Gastroesophageal sphincter (tissue), 4 donors: Measurements from ENCODE around the gene CREBZF. TPM values are rescaled to one million over a fixed set of nuclear protein-coding genes. Genes with fewer than 3 reads are reported as not detected.
"Not testable (repeated sequence)": the region's sequence is repeated elsewhere in the genome, so short reads cannot be mapped to it uniquely, and the experiment has no call there.

Source experiments
- ATAC-seq: fragments of 150-250 bp; one replicate; pipeline ENCODE4 v1.9.1; 2016; ENCODE audit warnings: mild to moderate bottlenecking, moderate library complexity
- H3K27ac ChIP-seq, 4 donors: fragments of 200-600 bp; sonication (generic) in 3 of 4; 1 replicate in 3 of 4; 2 replicates in 1 of 4; pipeline ENCODE4 v1.5.1; 2016 to 2019
- H3K27me3 ChIP-seq: fragments of 200-600 bp; sonication (generic); one replicate; pipeline ENCODE4 v1.5.1; 2019
- H3K36me3 ChIP-seq, 2 donors: fragments of 200-600 bp; sonication (generic); one replicate each; pipeline ENCODE4 v1.5.1; 2019; ENCODE audit warnings: control low read depth in 1 of 2
- H3K4me1 ChIP-seq, 3 donors: fragments of 200-600 bp; sonication (generic); 1 replicate in 2 of 3; 2 replicates in 1 of 3; pipeline ENCODE4 v1.5.1; 2016 to 2019; ENCODE audit warnings: control low read depth in 2 of 3
- H3K4me3 ChIP-seq, 2 donors: fragments of 200-600 bp; sonication (generic); one replicate each; pipeline ENCODE4 v1.5.1; 2019; ENCODE audit warnings: mild to moderate bottlenecking in 1 of 2, moderate library complexity in 1 of 2
- H3K9me3 ChIP-seq, 3 donors: fragments of 200-600 bp; sonication (generic); one replicate each; pipeline ENCODE4 v1.5.1; 2017 to 2019; ENCODE audit warnings: control low read depth in 2 of 3
- CTCF ChIP-seq, 4 experiments: fragments of 200-600 bp in 2 of 4; fragments of 450-650 bp in 2 of 4; sonication (generic) in 1 of 4; IDR thresholded peaks; one replicate each; pipeline ENCODE4 v1.5.1; 2017 to 2019; ENCODE audit warnings: antibody characterized with exemption in 4 of 4, mild to moderate bottlenecking in 2 of 4, moderate library complexity in 2 of 4
- EP300 ChIP-seq: sonication (generic); formaldehyde crosslinking; IDR thresholded peaks from one replicate; pipeline ENCODE4 v1.6.1; 2017; ENCODE audit warnings: antibody characterized with exemption, mild to moderate bottlenecking
- POLR2A ChIP-seq, 2 donors: fragments of 450-650 bp; IDR thresholded peaks; one replicate each; pipeline ENCODE4 v1.6.1; 2017; ENCODE audit warnings: antibody characterized with exemption in 2 of 2, mild to moderate bottlenecking in 2 of 2, moderate library complexity in 1 of 2
- POLR2AphosphoS5 ChIP-seq: sonication (generic); formaldehyde crosslinking; IDR thresholded peaks from one replicate; pipeline ENCODE4 v1.6.1; 2017; ENCODE audit warnings: antibody characterized with exemption
- WGBS, 2 donors: methylation state at CpG; one replicate each; pipeline ENCODE4 v1.1.5; 2018; ENCODE audit warnings: low coverage in 1 of 2; 5-methylcytosine and 5-hydroxymethylcytosine counted together
- total RNA-seq, 4 donors: library from RNA; depleted of rRNA; stranded (reverse); fragments of >200 nt; gene quantifications; one replicate each; pipeline ENCODE4 v1.1.0, GENCODE V29; 2016

Gene CREBZF
- total RNA-seq, 4 donors from 2014 or later = 27.4 to 96.0 (median 46.0) TPM

- no peak for ATAC-seq
- 11 to 33% methylated on average over 1 of the region's 1 CpG for WGBS, 2 donors
- H3K27ac ChIP-seq = no peak overlapping the region
- no peaks in the 10 kb centered on the region for H3K9me3 ChIP-seq
- H3K27me3 ChIP-seq = no peaks in the 10 kb centered on the region
- peaks cover 0 to 70% of the 10 kb centered on the region in 2 donors for H3K36me3 ChIP-seq
- peaks cover 2 to 69% (median 24%) of the 10 kb centered on the region in 3 donors for H3K4me1 ChIP-seq
- TF ChIP-seq POLR2AphosphoS5 = no peak
- H3K4me3 ChIP-seq = no peak overlapping the region
Observed at GRCh38 chr11:85658180-85658579, 6.7 kb downstream of the CREBZF start.

DNA sequence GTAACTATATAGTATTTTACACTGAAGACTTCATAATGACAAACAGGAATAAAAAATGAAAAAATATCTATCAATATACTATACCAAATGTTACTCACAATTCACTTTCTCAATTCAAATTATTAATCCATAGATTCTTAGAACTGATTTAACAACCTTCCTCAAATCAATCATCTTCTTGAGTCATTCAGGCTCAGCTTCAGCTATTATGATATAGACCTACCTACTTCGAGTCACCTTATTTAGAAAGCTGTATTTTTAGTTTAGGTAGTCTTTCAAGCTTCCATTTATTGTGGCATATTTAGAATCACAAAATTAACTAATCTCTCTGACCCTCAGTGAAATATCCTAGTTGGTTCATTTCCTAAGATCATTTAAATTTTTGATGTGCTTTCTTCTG, 8.2 kb downstream of the CREBZF start:
- TF ChIP-seq EP300 (no peak), CTCF (IDR thresholded peaks at IDR 0.05) (no peak), POLR2AphosphoS5 (no peak), POLR2A (IDR thresholded peaks at IDR 0.05) (no peak)
- H3K9me3 ChIP-seq = no peaks in the 10 kb centered on the region
- 86 to 89% methylated on average over 1 of the region's 1 CpG for WGBS, 2 donors
- peaks cover 2 to 55% (median 15%) of the 10 kb centered on the region in 3 donors for H3K4me1 ChIP-seq
- no peak for ATAC-seq
- H3K36me3 ChIP-seq = peaks cover 0 to 78% of the 10 kb centered on the region in 2 donors
- no peaks in the 10 kb centered on the region for H3K27me3 ChIP-seq
- H3K4me3 ChIP-seq = no peak overlapping the region
- no peak overlapping the region for H3K27ac ChIP-seq

DNA sequence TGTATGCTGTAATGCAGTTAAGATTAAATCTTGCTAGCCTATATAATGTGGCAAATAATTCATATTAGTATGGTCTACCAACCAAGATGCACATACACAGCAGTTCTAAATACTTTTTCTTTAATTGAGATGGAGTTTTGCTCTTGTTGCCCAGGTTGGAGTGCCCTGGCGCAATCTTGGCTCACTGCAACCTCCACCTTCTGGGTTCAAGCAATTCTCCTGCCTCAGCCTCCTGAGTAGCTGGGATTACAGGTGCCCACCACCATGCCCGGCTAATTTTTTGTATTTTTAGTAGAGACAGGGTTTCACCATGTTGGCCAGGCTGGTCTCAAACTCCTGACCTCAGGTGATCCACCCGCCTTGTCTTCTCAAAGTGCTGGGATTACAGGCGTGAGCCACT, 10.6 kb downstream of the CREBZF start:
- WGBS, 2 donors = 92% methylated on average over 4 of the region's 4 CpGs
- not testable (repeated sequence) for H3K27me3 ChIP-seq, H3K27ac ChIP-seq, ATAC-seq, H3K9me3 ChIP-seq, H3K4me3 ChIP-seq
- Histone ChIP-seq H3K4me1 (peaks cover 2 to 34% (median 3%) of the 10 kb centered on the region in 3 donors), H3K36me3 (peaks cover 0 to 76% of the 10 kb centered on the region in 2 donors)

DNA sequence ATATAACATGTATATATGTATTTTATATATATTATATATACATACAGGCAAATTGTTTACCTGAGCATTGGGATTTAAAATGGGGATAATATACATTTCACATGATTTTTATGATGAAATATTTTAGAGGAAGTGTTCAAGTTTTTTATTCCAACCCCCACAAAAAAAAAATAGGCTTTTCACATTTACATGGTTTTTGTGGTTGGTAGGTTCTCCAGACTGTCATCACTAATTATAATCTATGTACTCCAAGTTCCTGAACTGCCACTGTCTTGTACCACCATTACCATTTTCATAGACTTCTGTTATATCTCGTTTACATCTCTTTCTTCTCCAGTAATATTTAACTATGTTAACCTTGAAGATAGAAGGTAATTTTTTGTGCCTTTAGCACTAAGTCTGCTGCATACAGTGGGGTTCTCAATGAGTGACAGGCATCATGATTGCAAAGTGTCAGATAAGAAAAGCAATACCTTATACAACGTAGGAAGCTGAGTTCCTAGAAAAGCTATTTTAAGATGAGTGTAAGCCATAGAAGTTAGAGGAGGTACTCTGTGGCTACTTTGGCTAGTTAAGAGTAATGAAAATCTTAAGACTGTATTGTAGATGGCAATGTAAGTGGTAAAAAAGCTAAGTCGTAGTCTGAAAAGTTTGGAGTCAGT, 12.0 kb downstream of the CREBZF start:
- no peak overlapping the region for H3K27ac ChIP-seq
- no peak for TF ChIP-seq POLR2AphosphoS5
- TF ChIP-seq EP300 = no peak
- TF ChIP-seq POLR2A (IDR thresholded peaks at IDR 0.05) = no peak
- TF ChIP-seq CTCF (IDR thresholded peaks at IDR 0.05) = no peak
- no peaks in the 10 kb centered on the region for H3K27me3 ChIP-seq
- 49 to 54% methylated on average over 3 of the region's 3 CpGs for WGBS, 2 donors
- peaks cover 3 to 32% (median 9%) of the 10 kb centered on the region in 3 donors for H3K4me1 ChIP-seq
- H3K36me3 ChIP-seq = peaks cover 0 to 62% of the 10 kb centered on the region in 2 donors
- no peak for ATAC-seq
- no peak overlapping the region for H3K4me3 ChIP-seq
- H3K9me3 ChIP-seq = no peaks in the 10 kb centered on the region

DNA sequence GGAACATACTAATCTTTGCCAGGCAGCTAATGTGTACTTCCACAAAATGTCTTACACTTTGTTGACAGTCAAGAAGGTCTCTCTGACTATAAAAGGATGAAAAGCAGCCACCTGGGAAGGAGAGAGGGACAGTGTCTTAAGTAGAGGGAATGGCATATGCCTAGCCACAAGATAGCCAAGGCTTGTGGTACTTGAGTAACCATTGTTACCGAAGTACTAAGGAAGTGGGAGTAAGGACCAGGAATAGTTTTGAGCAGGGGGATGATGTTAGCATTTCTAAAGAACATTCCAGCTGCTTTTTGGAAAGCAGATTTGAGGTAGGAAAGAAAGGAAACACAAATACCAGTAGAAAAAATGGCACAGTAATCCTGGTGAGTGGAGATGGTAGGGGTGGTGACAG, 13.8 kb downstream of the CREBZF start:
- Histone ChIP-seq H3K27me3 (no peaks in the 10 kb centered on the region), H3K9me3 (no peaks in the 10 kb centered on the region), H3K4me3 (no peak overlapping the region), H3K36me3 (peaks cover 0 to 46% of the 10 kb centered on the region in 2 donors), H3K4me1 (peaks cover 0 to 25% (median 9%) of the 10 kb centered on the region in 3 donors), H3K27ac (no peak overlapping the region)
- TF ChIP-seq POLR2AphosphoS5 (no peak), CTCF (IDR thresholded peaks at IDR 0.05) (no peak), EP300 (no peak), POLR2A (IDR thresholded peaks at IDR 0.05) (no peak)
- 80 to 100% methylated on average over 1 of the region's 1 CpG for WGBS, 2 donors
- no peak for ATAC-seq

- TF ChIP-seq POLR2AphosphoS5 (peak; percentile 82), CTCF (IDR thresholded peaks at IDR 0.05) (no peak), POLR2A (IDR thresholded peaks at IDR 0.05) (peak; percentile 47 to 60), EP300 (no peak)
- Histone ChIP-seq H3K27me3 (no peaks in the 10 kb centered on the region), H3K4me1 (peaks cover 0 to 25% (median 9%) of the 10 kb centered on the region in 3 donors), H3K36me3 (peaks cover 0 to 12% of the 10 kb centered on the region in 2 donors), H3K27ac (peak within 1 kb of the TSS; percentile 78 to 87 (median 84)), H3K9me3 (no peaks in the 10 kb centered on the region), H3K4me3 (peak within 1 kb of the TSS; percentile 61 to 96)
- peak; percentile 98 for ATAC-seq
- WGBS, 2 donors = 0 to 1% methylated on average over 9 to 13 of the region's 33 CpGs
Observed at GRCh38 chr11:85647604-85648299, 17.2 kb downstream of the CREBZF start, which contains the start of gene TMEM126A. TSS of gene TMEM126A (plus strand) at chr11:85647967. CDS start at chr11:85650256, 2,289 bp downstream.
